ENCODE data around the gene LHX6.
A peak's percentile ranks its signal among the peaks of the same experiment; 100 is the strongest.

Gene LHX6

GRCh38 chr9:122186777-122187470, 41.8 kb downstream of the LHX6 start:
- DNase-seq, result no peak

- no peak for DNase-seq
Observed at GRCh38 chr9:122186301-122186700, 42.5 kb downstream of the LHX6 start.

GRCh38 chr9:122184551-122184950, 44.2 kb downstream of the LHX6 start:
- DNase-seq, result no peak

GRCh38 chr9:122183501-122183900, 45.3 kb downstream of the LHX6 start:
- DNase-seq, result no peak

- no peak for DNase-seq
Observed at GRCh38 chr9:122180633-122181032, 48.1 kb downstream of the LHX6 start.

GRCh38 chr9:122179690-122180074, 49.1 kb downstream of the LHX6 start:
- no peak for DNase-seq

- DNase-seq, result no peak
Observed at GRCh38 chr9:122179054-122179689, 49.6 kb downstream of the LHX6 start.

- DNase-seq, result no peak
Observed at GRCh38 chr9:122176916-122177315, 51.8 kb downstream of the LHX6 start.

- no peak for DNase-seq
Observed at GRCh38 chr9:122173670-122174069, 55.1 kb downstream of the LHX6 start.

GRCh38 chr9:122172131-122172530, 56.6 kb downstream of the LHX6 start:
- no peak for DNase-seq

- no peak for DNase-seq
Observed at GRCh38 chr9:122168356-122168755, 60.4 kb downstream of the LHX6 start.

- no peak for DNase-seq
Observed at GRCh38 chr9:122164286-122164685, 64.5 kb downstream of the LHX6 start.

GRCh38 chr9:122162415-122162814, 66.3 kb downstream of the LHX6 start:
- DNase-seq, result no peak

- DNase-seq, result no peak
Observed at GRCh38 chr9:122159925-122160246, 68.9 kb downstream of the LHX6 start.

- peak; percentile 97 for DNase-seq
Observed at GRCh38 chr9:122159026-122159924, 69.5 kb downstream of the LHX6 start, which contains the start of the genes MORN5 and NDUFA8. TSS of gene MORN5 (plus strand) at chr9:122159908. CDS start at chr9:122159973, 65 bp downstream. TSS of gene NDUFA8 (minus strand) at chr9:122159779. CDS start at chr9:122159677, 102 bp downstream.

- DNase-seq, result peak; percentile 24
Observed at GRCh38 chr9:122158202-122158601, 70.6 kb downstream of the LHX6 start.

- no peak for DNase-seq
Observed at GRCh38 chr9:122155796-122156195, 73.0 kb downstream of the LHX6 start.
